ENCODE measurements around the gene ANKRD10. TPM values are rescaled to one million over a fixed set of nuclear protein-coding genes. Genes with fewer than 3 reads are reported as not detected.
"Not testable (repeated sequence)": the region's sequence is repeated elsewhere in the genome, so short reads cannot be mapped to it uniquely, and the experiment has no call there.

The ANKRD10 gene
- total RNA-seq, 2 experiments from 2014 or later = 127 to 129 TPM

DNA sequence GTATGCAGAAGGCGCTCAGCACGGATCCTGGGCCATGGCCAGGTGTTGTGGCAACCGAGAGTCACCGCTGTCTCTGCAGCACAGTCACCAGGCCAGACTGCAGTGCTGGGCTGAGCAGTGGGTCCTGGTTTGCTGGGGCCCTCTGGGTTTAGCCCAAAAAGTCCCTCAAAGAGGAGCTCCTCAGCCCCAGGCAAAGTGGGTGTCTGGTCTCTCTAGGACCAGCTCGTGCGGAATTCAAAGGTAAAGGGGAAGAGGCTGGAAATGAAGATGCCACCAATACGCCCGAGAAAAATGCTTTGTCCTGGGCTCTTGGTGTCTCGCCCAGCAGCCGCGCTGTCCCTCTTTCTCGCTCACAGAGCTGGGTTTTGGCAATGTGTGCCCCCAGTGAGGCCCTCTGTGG is 38.5 kb upstream of the ANKRD10 start:
- no peak overlapping the region for H3K27ac Mint-ChIP-seq
- no peak for DNase-seq
- H3K27me3 Mint-ChIP-seq = no peaks in the 10 kb centered on the region
- CTCF ChIA-PET = no interaction called here
- H3K4me1 Mint-ChIP-seq = peaks cover 28% of the 10 kb centered on the region
- peaks cover 2% of the 10 kb centered on the region for H3K36me3 Mint-ChIP-seq (ENCODE audit: low read depth)
- H3K9me3 Mint-ChIP-seq = peaks cover 2% of the 10 kb centered on the region
- H3K4me3 Mint-ChIP-seq = no peak overlapping the region
- POLR2A ChIA-PET = no interaction called here

GRCh38 chr13:110952135-110952534 is 37.3 kb upstream of the ANKRD10 start:
- POLR2A ChIA-PET; H3K27ac Mint-ChIP-seq; H3K27me3 Mint-ChIP-seq; DNase-seq; H3K4me3 Mint-ChIP-seq; H3K36me3 Mint-ChIP-seq (ENCODE audit: low read depth); CTCF ChIA-PET; H3K9me3 Mint-ChIP-seq: not testable (repeated sequence)
- peaks cover 28% of the 10 kb centered on the region for H3K4me1 Mint-ChIP-seq

DNA sequence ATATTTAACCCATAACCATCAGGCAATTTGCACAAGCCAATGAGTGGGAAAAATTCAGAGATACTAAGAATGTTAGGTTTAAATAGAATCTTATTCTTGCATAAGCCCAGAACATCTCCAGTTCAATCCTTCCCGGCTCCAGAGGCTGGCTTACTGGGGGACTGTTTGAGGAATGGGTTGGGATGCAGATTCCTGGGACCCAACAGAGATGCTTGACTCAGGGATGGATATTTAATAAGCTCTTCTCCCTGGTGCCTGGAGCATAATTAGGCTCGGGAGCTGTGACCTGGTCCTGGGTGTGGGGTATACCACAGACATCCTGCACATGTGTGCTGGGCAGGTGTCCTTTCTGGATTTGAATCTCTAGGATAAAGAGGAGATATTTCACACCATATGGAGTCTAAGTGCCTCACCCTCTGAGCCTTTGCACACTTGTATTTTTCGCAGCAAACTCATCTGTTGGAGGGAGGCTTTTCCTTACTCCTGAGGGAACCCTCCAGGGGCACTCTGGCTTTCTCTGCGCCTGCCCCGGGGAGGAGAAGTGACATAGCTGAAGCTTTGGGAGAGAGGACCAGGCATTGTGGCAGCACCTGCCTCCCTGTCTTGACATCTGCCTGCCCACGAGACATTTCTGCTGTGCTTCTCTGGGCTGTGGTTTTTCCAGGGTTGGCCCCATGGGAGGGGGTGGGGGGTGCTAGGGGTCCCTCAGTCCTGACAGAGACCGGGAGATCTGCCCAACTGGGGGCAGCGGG is 36.1 kb upstream of the ANKRD10 start:
- Mint-ChIP-seq H3K27ac (no peak overlapping the region), H3K9me3 (no peaks in the 10 kb centered on the region), H3K4me1 (peaks cover 28% of the 10 kb centered on the region), H3K4me3 (no peak overlapping the region), H3K27me3 (no peaks in the 10 kb centered on the region), H3K36me3 (ENCODE audit: low read depth) (peaks cover 2% of the 10 kb centered on the region)
- POLR2A ChIA-PET = interaction anchor here (1.2 kb wide), 1 partner anchor 36 kb away, joined by 3 read pairs; the partner anchor contains the start of gene ANKRD10
- CTCF ChIA-PET = interaction anchor here (1.4 to 1.6 kb wide), 2 partner anchors 98 to 117 kb away, joined by 3 read pairs; no protein-coding TSS in a partner anchor
- DNase-seq = no peak

DNA sequence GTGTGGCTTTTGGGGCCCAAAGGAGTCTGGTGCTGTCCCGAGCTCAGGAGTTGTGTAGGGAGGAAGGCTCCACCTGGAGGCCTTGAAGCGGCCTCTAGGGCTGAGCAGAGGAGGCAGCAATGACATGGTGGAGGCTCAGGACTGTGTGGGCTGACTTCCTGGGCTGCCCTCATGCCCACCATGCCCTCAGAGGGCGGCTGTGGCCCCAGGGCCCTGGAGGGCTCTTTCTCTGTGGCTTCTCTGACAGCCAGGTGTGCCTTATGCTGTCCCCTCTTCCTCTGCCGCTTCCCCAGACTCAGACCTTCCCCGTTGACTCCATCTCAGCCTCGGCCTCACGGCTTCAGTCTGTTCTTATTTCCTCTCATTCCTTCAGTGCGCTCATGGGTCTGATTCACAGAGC is 35.5 kb upstream of the ANKRD10 start:
- H3K27me3 Mint-ChIP-seq = no peaks in the 10 kb centered on the region
- ChIA-PET CTCF (interaction anchor here (1.4 to 1.6 kb wide), 2 partner anchors 99 to 117 kb away, joined by 3 read pairs; no protein-coding TSS in a partner anchor), POLR2A (interaction anchor here (1.2 kb wide), 1 partner anchor 35 kb away, joined by 3 read pairs; the partner anchor contains the start of gene ANKRD10)
- H3K9me3 Mint-ChIP-seq = no peaks in the 10 kb centered on the region
- no peak for DNase-seq
- peaks cover 29% of the 10 kb centered on the region for H3K4me1 Mint-ChIP-seq
- no peak overlapping the region for H3K27ac Mint-ChIP-seq
- H3K4me3 Mint-ChIP-seq = no peak overlapping the region
- H3K36me3 Mint-ChIP-seq (ENCODE audit: low read depth) = peaks cover 2% of the 10 kb centered on the region

- ChIA-PET POLR2A (no interaction called here), CTCF (interaction anchor here (1.4 to 1.6 kb wide), 2 partner anchors 99 to 118 kb away, joined by 3 read pairs; no protein-coding TSS in a partner anchor)
- Mint-ChIP-seq H3K9me3 (no peaks in the 10 kb centered on the region), H3K36me3 (ENCODE audit: low read depth) (peaks cover 2% of the 10 kb centered on the region), H3K27ac (no peak overlapping the region), H3K4me1 (peaks cover 26% of the 10 kb centered on the region), H3K27me3 (no peaks in the 10 kb centered on the region), H3K4me3 (no peak overlapping the region)
- no peak for DNase-seq
These were observed 34.8 kb upstream of the ANKRD10 start for GRCh38 chr13:110949628-110950027.

DNA sequence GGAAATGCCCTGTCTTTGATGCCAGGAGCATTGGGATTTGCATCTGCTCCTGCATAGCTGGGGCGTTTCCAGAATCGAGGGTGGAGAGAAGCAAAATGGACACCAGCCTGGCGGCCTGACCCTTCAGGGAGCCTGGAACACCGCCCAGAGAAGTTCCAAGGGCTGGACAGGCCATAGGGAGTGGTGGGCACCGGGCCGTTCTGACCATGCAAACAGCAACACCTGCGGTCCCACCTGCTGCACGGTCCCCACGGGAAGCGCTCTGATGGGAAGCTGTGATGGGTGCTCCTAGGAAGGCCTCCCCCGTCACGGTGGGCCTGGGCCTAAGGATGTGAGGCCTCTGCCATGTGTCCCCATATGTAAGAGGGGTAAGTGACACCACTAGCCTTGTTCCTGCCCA is 34.2 kb upstream of the ANKRD10 start:
- H3K9me3 Mint-ChIP-seq = no peaks in the 10 kb centered on the region
- no peak for DNase-seq
- POLR2A ChIA-PET = no interaction called here
- CTCF ChIA-PET = interaction anchor here (1.2 to 1.6 kb wide), 2 partner anchors 100 to 118 kb away, joined by 3 to 6 read pairs; no protein-coding TSS in a partner anchor
- no peaks in the 10 kb centered on the region for H3K27me3 Mint-ChIP-seq
- peaks cover 2% of the 10 kb centered on the region for H3K36me3 Mint-ChIP-seq (ENCODE audit: low read depth)
- H3K27ac Mint-ChIP-seq = no peak overlapping the region
- H3K4me3 Mint-ChIP-seq = no peak overlapping the region
- peaks cover 29% of the 10 kb centered on the region for H3K4me1 Mint-ChIP-seq

- POLR2A ChIA-PET; H3K36me3 Mint-ChIP-seq (ENCODE audit: low read depth); H3K27me3 Mint-ChIP-seq; CTCF ChIA-PET; H3K9me3 Mint-ChIP-seq; H3K27ac Mint-ChIP-seq; H3K4me3 Mint-ChIP-seq; DNase-seq: not testable (repeated sequence)
- peaks cover 29% of the 10 kb centered on the region for H3K4me1 Mint-ChIP-seq
These were observed 32.5 kb upstream of the ANKRD10 start for GRCh38 chr13:110947338-110947737.

GRCh38 chr13:110945928-110946570 is 31.2 kb upstream of the ANKRD10 start:
- Mint-ChIP-seq H3K27me3 (peaks cover 6% of the 10 kb centered on the region), H3K36me3 (ENCODE audit: low read depth) (peaks cover 2% of the 10 kb centered on the region), H3K27ac (no peak overlapping the region), H3K4me3 (no peak overlapping the region), H3K9me3 (peaks cover 4% of the 10 kb centered on the region), H3K4me1 (peaks cover 23% of the 10 kb centered on the region)
- ChIA-PET POLR2A (interaction anchor here (1.6 kb wide), 1 partner anchor 85 kb away, joined by 5 read pairs; no protein-coding TSS in a partner anchor), CTCF (interaction anchor here (3.6 kb wide), 1 partner anchor 103 kb away, joined by 35 read pairs; no protein-coding TSS in a partner anchor)
- DNase-seq = no peak

DNA sequence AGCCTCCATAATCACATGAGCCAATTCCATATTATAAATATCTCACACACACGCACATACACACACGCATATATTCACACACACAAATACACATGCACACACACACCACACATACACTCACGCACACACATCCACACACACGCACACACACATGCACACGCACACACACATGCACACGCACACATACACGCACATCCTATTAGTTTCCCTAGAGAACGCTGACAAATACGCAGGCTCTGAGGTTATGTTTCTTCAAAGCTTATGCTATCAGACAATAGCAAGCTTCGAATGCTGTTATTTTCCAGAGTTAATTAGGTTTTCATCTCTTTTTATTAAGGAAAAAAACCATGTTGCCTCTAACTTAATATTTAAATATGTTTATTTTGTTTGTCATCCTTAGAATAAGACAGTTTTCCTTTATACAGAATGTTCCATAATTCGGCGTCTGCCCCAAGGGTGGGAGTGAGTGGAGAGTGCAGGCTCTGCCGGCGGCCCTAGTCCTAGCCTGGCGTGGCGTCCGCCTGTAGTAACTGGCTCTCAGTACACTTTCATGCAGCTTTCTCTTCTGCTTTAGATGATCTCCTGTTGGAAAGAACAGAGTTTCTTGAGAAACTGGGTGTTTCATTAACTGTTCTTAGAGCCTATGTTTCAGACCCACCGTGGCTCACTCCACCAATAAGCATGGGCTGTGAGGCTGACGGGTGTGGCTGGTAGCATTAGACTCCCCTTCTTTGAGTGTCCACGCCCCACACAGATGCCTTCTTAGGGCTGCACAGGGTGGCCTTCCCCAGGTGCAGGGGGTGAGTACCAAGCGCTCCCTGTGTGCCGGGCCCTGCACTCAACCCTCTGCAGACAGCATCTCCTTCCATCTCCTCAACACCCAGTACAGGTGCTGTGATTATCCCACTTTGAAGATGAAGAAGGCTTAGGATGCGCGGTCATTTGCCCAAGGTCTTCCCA is 30.4 kb upstream of the ANKRD10 start:
- Mint-ChIP-seq H3K27me3 (peaks cover 6% of the 10 kb centered on the region), H3K9me3 (peaks cover 4% of the 10 kb centered on the region), H3K27ac (no peak overlapping the region), H3K4me3 (no peak overlapping the region), H3K4me1 (peaks cover 23% of the 10 kb centered on the region), H3K36me3 (ENCODE audit: low read depth) (peaks cover 2% of the 10 kb centered on the region)
- ChIA-PET POLR2A (interaction anchor here (0.6 to 1.6 kb wide), 4 partner anchors 19 to 86 kb away, joined by 3 to 5 read pairs (median 3); no protein-coding TSS in a partner anchor), CTCF (interaction anchor here (0.8 to 3.7 kb wide), 10 partner anchors 14 to 270 kb away, joined by 3 to 35 read pairs (median 3); no protein-coding TSS in a partner anchor)
- no peak for DNase-seq

- peaks cover 2% of the 10 kb centered on the region for H3K36me3 Mint-ChIP-seq (ENCODE audit: low read depth)
- peaks cover 23% of the 10 kb centered on the region for H3K4me1 Mint-ChIP-seq
- CTCF ChIA-PET = interaction anchor here (0.8 to 3.7 kb wide), 11 partner anchors 15 to 271 kb away, joined by 3 to 35 read pairs (median 3); no protein-coding TSS in a partner anchor
- POLR2A ChIA-PET = interaction anchor here (0.6 to 1.6 kb wide), 4 partner anchors 20 to 87 kb away, joined by 3 to 5 read pairs (median 3); no protein-coding TSS in a partner anchor
- H3K9me3 Mint-ChIP-seq = peaks cover 4% of the 10 kb centered on the region
- H3K4me3 Mint-ChIP-seq = no peak overlapping the region
- no peak overlapping the region for H3K27ac Mint-ChIP-seq
- H3K27me3 Mint-ChIP-seq = peaks cover 6% of the 10 kb centered on the region
- DNase-seq = peak; percentile 70
These were observed 29.5 kb upstream of the ANKRD10 start for GRCh38 chr13:110944121-110944967.

- H3K27ac Mint-ChIP-seq = peak overlapping the region; percentile 37
- H3K4me1 Mint-ChIP-seq = peaks cover 26% of the 10 kb centered on the region
- ChIA-PET POLR2A (interaction anchor here (1.3 kb wide), 1 partner anchor 27 kb away, joined by 3 read pairs; no protein-coding TSS in a partner anchor), CTCF (interaction anchor here (0.8 to 3.7 kb wide), 3 partner anchors 105 to 126 kb away, joined by 3 to 35 read pairs (median 29); no protein-coding TSS in a partner anchor)
- peaks cover 6% of the 10 kb centered on the region for H3K27me3 Mint-ChIP-seq
- peaks cover 5% of the 10 kb centered on the region for H3K9me3 Mint-ChIP-seq
- DNase-seq = no peak
- peaks cover 2% of the 10 kb centered on the region for H3K36me3 Mint-ChIP-seq (ENCODE audit: low read depth)
- no peak overlapping the region for H3K4me3 Mint-ChIP-seq
These were observed 27.5 kb upstream of the ANKRD10 start for GRCh38 chr13:110942248-110942981.

Measured in activated CD4-positive, alpha-beta memory T cell treated with anti-CD3 and anti-CD28 coated beads, Interleukin-2, amount 10 ng/mL, durations not matched to agents 7 days and 5 days (primary cell).